Measurements from ENCODE around the gene ZMYND15. TPM values are rescaled to one million over a fixed set of nuclear protein-coding genes. Genes with fewer than 3 reads are reported as not detected.

ZMYND15 gene
- total and polyA plus RNA-seq, 2 of the 13 experiments (the other 11 are each of a cell fraction or from before 2014, with no cell fraction given), result 0.24 to 2.7 TPM

DNA sequence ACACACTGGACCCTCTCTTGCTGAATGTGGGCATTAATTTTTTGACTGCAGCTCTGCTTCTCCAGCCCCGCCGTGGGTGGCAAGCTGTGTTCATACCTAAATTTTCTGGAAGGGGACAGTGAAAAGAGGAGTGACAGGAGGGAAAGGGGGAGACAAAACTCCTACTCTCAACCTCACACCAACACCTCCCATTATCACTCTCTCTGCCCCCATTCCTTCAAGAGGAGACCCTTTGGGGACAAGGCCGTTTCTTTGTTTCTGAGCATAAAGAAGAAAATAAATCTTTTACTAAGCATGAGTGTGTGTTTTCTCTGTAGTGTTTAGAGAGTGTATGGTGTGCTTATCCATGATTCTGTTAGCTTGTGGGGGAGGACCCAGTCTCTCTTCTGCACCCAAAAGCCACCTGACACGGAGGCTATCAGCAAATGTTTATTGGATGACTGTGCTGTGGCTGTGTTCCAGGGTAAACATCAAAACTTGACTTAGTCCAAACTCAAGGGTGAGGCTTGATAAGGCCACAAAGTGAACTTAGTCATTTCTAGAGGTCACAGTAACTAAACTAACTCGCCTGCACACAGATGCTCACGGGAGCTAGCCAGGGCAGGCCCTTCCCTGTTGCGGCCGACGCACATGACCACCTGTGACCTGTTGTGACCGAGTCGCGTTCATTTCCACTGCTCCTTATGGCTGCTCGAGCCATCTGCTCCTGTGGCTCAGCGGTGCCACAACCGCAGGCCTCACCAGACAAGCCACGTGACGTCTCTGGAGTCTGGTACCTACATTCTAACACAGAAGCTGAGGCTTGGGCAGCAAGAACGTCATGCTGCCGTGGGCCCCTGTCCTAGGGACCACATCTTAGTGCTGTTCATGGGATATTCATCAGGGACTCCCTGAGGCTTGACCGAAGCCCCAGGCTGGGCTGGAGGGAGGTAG lies 18.2 kb upstream of the ZMYND15 start (continued):
- TF ChIP-seq, protein P1, sequence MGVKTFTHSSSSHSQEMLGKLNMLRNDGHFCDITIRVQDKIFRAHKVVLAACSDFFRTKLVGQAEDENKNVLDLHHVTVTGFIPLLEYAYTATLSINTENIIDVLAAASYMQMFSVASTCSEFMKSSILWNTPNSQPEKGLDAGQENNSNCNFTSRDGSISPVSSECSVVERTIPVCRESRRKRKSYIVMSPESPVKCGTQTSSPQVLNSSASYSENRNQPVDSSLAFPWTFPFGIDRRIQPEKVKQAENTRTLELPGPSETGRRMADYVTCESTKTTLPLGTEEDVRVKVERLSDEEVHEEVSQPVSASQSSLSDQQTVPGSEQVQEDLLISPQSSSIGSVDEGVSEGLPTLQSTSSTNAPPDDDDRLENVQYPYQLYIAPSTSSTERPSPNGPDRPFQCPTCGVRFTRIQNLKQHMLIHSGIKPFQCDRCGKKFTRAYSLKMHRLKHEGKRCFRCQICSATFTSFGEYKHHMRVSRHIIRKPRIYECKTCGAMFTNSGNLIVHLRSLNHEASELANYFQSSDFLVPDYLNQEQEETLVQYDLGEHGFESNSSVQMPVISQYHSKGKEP (CRISPR knock-in tag; IDR thresholded peaks at IDR 0.05), result no peak
- TF ChIP-seq ASH2L (IDR thresholded peaks at IDR 0.05; ENCODE audit: insufficient read length, low read depth, low read length), result peak; percentile 40
- TF ChIP-seq, protein P2, sequence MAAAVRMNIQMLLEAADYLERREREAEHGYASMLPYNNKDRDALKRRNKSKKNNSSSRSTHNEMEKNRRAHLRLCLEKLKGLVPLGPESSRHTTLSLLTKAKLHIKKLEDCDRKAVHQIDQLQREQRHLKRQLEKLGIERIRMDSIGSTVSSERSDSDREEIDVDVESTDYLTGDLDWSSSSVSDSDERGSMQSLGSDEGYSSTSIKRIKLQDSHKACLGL (CRISPR knock-in tag; IDR thresholded peaks at IDR 0.05), result no peak
- TF ChIP-seq, protein P3, sequence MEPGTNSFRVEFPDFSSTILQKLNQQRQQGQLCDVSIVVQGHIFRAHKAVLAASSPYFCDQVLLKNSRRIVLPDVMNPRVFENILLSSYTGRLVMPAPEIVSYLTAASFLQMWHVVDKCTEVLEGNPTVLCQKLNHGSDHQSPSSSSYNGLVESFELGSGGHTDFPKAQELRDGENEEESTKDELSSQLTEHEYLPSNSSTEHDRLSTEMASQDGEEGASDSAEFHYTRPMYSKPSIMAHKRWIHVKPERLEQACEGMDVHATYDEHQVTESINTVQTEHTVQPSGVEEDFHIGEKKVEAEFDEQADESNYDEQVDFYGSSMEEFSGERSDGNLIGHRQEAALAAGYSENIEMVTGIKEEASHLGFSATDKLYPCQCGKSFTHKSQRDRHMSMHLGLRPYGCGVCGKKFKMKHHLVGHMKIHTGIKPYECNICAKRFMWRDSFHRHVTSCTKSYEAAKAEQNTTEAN (CRISPR knock-in tag; conservative IDR thresholded peaks at IDR 0.05), result no peak
- TF ChIP-seq, protein P4, sequence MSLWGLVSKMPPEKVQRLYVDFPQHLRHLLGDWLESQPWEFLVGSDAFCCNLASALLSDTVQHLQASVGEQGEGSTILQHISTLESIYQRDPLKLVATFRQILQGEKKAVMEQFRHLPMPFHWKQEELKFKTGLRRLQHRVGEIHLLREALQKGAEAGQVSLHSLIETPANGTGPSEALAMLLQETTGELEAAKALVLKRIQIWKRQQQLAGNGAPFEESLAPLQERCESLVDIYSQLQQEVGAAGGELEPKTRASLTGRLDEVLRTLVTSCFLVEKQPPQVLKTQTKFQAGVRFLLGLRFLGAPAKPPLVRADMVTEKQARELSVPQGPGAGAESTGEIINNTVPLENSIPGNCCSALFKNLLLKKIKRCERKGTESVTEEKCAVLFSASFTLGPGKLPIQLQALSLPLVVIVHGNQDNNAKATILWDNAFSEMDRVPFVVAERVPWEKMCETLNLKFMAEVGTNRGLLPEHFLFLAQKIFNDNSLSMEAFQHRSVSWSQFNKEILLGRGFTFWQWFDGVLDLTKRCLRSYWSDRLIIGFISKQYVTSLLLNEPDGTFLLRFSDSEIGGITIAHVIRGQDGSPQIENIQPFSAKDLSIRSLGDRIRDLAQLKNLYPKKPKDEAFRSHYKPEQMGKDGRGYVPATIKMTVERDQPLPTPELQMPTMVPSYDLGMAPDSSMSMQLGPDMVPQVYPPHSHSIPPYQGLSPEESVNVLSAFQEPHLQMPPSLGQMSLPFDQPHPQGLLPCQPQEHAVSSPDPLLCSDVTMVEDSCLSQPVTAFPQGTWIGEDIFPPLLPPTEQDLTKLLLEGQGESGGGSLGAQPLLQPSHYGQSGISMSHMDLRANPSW (CRISPR knock-in tag; IDR thresholded peaks at IDR 0.05; ENCODE audit: borderline replicate concordance), result no peak
- TF ChIP-seq ZNF205 (CRISPR knock-in tag; IDR thresholded peaks at IDR 0.05), result peak; percentile 77
- TF ChIP-seq ZNF230 (CRISPR knock-in tag; IDR thresholded peaks at IDR 0.05), result no peak; the same call in 1 of the 2 replicates
- no peak for TF ChIP-seq ZNF550 (CRISPR knock-in tag; IDR thresholded peaks at IDR 0.05; ENCODE audit: borderline replicate concordance)
- no peak for TF ChIP-seq PAX8 (CRISPR knock-in tag; IDR thresholded peaks at IDR 0.05; ENCODE audit: borderline replicate concordance)
- TF ChIP-seq, protein P5, sequence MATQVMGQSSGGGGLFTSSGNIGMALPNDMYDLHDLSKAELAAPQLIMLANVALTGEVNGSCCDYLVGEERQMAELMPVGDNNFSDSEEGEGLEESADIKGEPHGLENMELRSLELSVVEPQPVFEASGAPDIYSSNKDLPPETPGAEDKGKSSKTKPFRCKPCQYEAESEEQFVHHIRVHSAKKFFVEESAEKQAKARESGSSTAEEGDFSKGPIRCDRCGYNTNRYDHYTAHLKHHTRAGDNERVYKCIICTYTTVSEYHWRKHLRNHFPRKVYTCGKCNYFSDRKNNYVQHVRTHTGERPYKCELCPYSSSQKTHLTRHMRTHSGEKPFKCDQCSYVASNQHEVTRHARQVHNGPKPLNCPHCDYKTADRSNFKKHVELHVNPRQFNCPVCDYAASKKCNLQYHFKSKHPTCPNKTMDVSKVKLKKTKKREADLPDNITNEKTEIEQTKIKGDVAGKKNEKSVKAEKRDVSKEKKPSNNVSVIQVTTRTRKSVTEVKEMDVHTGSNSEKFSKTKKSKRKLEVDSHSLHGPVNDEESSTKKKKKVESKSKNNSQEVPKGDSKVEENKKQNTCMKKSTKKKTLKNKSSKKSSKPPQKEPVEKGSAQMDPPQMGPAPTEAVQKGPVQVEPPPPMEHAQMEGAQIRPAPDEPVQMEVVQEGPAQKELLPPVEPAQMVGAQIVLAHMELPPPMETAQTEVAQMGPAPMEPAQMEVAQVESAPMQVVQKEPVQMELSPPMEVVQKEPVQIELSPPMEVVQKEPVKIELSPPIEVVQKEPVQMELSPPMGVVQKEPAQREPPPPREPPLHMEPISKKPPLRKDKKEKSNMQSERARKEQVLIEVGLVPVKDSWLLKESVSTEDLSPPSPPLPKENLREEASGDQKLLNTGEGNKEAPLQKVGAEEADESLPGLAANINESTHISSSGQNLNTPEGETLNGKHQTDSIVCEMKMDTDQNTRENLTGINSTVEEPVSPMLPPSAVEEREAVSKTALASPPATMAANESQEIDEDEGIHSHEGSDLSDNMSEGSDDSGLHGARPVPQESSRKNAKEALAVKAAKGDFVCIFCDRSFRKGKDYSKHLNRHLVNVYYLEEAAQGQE (IDR thresholded peaks at IDR 0.05; ENCODE audit: borderline replicate concordance in 1 of 2, low read depth in 1 of 2, low read length in 2 of 2), result no peak
- TF ChIP-seq REL (CRISPR knock-in tag; conservative IDR thresholded peaks at IDR 0.05), result no peak
- TF ChIP-seq EEA1 (CRISPR knock-in tag; IDR thresholded peaks at IDR 0.05; ENCODE audit: borderline replicate concordance), result no peak
- TF ChIP-seq CREB1 (IDR thresholded peaks at IDR 0.05), result peak; percentile 26; the same call in 1 of the 2 replicates
- TF ChIP-seq CREB1 (CRISPR knock-in tag; IDR thresholded peaks at IDR 0.05), result no peak; the same call in 1 of the 2 replicates
- TF ChIP-seq ZNF598 (CRISPR knock-in tag; IDR thresholded peaks at IDR 0.05; ENCODE audit: borderline replicate concordance), result no peak
- TF ChIP-seq RXRA (CRISPR knock-in tag; IDR thresholded peaks at IDR 0.05), result peak; percentile 95
- peak; percentile 93 for TF ChIP-seq RARA (CRISPR knock-in tag; IDR thresholded peaks at IDR 0.05)
- TF ChIP-seq ZSCAN29 (CRISPR knock-in tag; conservative IDR thresholded peaks at IDR 0.05), result no peak
